Small intestine (tissue), 7 donors: ENCODE measurements around the gene AHRR. TPM values are rescaled to one million over a fixed set of nuclear protein-coding genes. Genes with fewer than 3 reads are reported as not detected.

Source experiments
- DNase-seq, 2 donors: peaks; one replicate each; pipeline versions ENCODE4 v3.0.0 to v3.0.0-alpha.2; 2013
- FAIRE-seq: peaks from 2 replicates; lab custom pipeline; 2012; peaks lifted over from hg19 to GRCh38; lab: Jason Lieb, UNC
- H3K27ac ChIP-seq, 3 donors: one replicate each; pipeline ENCODE4 v1.5.1; 2013; ENCODE audit warnings: low read length in 2 of 3, mild to moderate bottlenecking in 2 of 3, control low read depth in 1 of 3, inconsistent platforms in 1 of 3, low read depth in 1 of 3, moderate library complexity in 1 of 3
- H3K27me3 ChIP-seq, 3 donors: one replicate each; pipeline ENCODE4 v1.6.1; 2013; ENCODE audit warnings: low read length in 3 of 3, inconsistent platforms in 1 of 3; ENCODE audit not compliant: control insufficient read depth in 3 of 3, insufficient read depth in 3 of 3
- H3K36me3 ChIP-seq, 3 donors: one replicate each; pipeline ENCODE4 v1.6.1; 2013; ENCODE audit warnings: low read length in 3 of 3, inconsistent platforms in 1 of 3, low read depth in 1 of 3, mild to moderate bottlenecking in 1 of 3, moderate library complexity in 1 of 3; ENCODE audit not compliant: control insufficient read depth in 3 of 3, insufficient read depth in 2 of 3
- H3K4me1 ChIP-seq, 3 donors: one replicate each; pipeline ENCODE4 v1.6.1; 2013; ENCODE audit warnings: low read length in 2 of 3, inconsistent platforms in 1 of 3, low read depth in 1 of 3, mild to moderate bottlenecking in 1 of 3, moderate library complexity in 1 of 3; ENCODE audit not compliant: control insufficient read depth in 3 of 3, insufficient read depth in 2 of 3
- H3K4me3 ChIP-seq, 3 donors: one replicate each; pipeline ENCODE4 v1.5.1; 2013; ENCODE audit warnings: low read length in 3 of 3, control low read depth in 1 of 3, inconsistent platforms in 1 of 3, low read depth in 1 of 3, mild to moderate bottlenecking in 1 of 3, moderate library complexity in 1 of 3
- H3K9me3 ChIP-seq, 2 donors: one replicate each; pipeline ENCODE4 v1.6.1; 2013; ENCODE audit warnings: low read depth in 1 of 2, low read length in 1 of 2; ENCODE audit not compliant: control insufficient read depth in 2 of 2, insufficient read depth in 1 of 2
- WGBS, 3 donors: extraction: QIAGEN DNeasy Blood & Tissue Kit; methylation state at CpG; one replicate each; pipeline ENCODE4 v1.1.7; 2013; 5-methylcytosine and 5-hydroxymethylcytosine counted together
- polyA plus RNA-seq, 4 donors: library from polyadenylated mRNA; stranded (reverse) in 3 of 4; unstranded in 1 of 4; fragments of 200-250 nt in 3 of 4; fragments of 120-200 nt in 1 of 4; gene quantifications; one replicate each; pipeline versions ENCODE4 v1.2.1 to v1.2.3, GENCODE V29; 2013
- donor health status: healthy with polysubstance abuse.
- donor health status: control.
- donor health status: control.
- donor health status: Bipolar disorder and iron deficiency.
- donor health status: healthy.

The AHRR gene
- polyA plus RNA-seq, 4 donors = 0.22 to 2.6 (median 0.95) TPM

DNA sequence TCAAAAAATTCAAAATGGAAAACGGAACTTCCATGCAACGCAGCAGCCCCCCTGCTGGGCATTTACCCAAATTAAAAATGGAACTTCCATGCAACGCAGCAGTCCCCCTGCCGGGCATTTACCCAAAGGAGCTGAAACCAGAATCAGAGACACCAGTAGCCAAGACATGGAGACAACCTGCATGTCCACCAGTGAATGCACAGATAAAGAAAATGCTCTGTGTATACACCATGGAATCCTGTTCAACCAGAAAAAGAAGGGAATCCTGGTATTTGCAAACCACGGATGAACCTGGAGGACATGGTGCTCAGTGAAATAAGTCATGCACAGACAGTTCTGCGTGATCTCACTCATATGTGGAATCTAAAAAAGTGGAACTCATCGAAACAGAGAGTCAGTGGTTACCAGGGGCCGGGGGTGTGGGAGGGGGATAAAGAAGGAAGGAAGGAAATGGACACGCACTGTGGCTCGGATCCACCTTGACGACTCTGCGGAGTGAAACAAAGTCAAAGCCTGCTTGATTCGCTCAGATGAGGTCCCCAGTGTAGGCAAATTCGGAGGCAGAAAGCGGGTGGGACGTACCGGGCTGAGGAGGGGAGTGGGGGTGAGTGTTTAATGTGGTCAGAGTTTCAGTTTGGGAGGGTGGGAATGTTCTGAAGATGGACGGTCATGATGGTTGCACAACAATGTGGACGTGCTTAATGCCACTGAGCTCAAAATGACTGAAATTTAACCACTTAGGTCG lies 81.3 kb downstream of the AHRR start:
- FAIRE-seq (no peak), DNase-seq (no peak)
- 72 to 89% (median 77%) methylated on average over 20 of the region's 20 CpGs for WGBS, 3 donors
- Histone ChIP-seq H3K9me3 (no peaks in the 10 kb centered on the region), H3K36me3 (no peaks in the 10 kb centered on the region), H3K27me3 (peaks cover 0 to 13% (median 2%) of the 10 kb centered on the region in 3 donors), H3K4me1 (peaks cover 0 to 18% (median 0%) of the 10 kb centered on the region in 3 donors), H3K4me3 (no peak overlapping the region), H3K27ac (no peak overlapping the region)

GRCh38 chr5:403995-404394 lies 82.5 kb downstream of the AHRR start:
- 89 to 92% (median 90%) methylated on average over 11 of the region's 11 CpGs for WGBS, 3 donors
- no peaks in the 10 kb centered on the region for H3K9me3 ChIP-seq
- peaks cover 0 to 16% (median 0%) of the 10 kb centered on the region in 3 donors for H3K4me1 ChIP-seq
- H3K27ac ChIP-seq = no peak overlapping the region
- FAIRE-seq (no peak), DNase-seq (no peak)
- H3K27me3 ChIP-seq = peaks cover 0 to 13% (median 2%) of the 10 kb centered on the region in 3 donors
- no peak overlapping the region for H3K4me3 ChIP-seq
- H3K36me3 ChIP-seq = no peaks in the 10 kb centered on the region

GRCh38 chr5:404666-405241 lies 83.2 kb downstream of the AHRR start:
- H3K9me3 ChIP-seq = no peaks in the 10 kb centered on the region
- no peak for FAIRE-seq
- peaks cover 0 to 8% (median 2%) of the 10 kb centered on the region in 3 donors for H3K27me3 ChIP-seq
- no peak overlapping the region for H3K27ac ChIP-seq
- WGBS, 3 donors = 82 to 89% (median 84%) methylated on average over 12 of the region's 12 CpGs
- peaks cover 0 to 8% (median 0%) of the 10 kb centered on the region in 3 donors for H3K4me1 ChIP-seq
- H3K36me3 ChIP-seq = no peaks in the 10 kb centered on the region
- H3K4me3 ChIP-seq = no peak overlapping the region
- no peak for DNase-seq

DNA sequence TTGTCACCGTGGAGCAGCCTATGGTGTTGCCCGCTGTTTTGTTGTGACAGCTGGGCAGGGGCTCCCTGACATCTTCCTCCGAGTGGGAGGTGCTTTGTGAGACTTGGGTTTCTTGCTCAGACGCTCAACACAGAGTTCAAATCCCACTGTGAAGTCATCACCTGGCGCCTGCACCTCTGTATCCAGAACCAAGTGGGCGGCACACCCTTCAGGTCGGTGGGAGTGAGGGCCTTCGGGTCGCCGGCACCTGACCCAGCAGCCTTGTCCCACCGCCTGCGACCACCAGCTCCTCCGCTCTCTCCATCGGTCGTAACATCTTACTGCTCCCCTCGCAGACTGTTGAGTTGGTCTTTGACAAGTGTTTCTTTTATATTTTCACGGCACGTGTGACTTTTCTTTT lies 83.9 kb downstream of the AHRR start:
- Histone ChIP-seq H3K27ac (no peak overlapping the region), H3K36me3 (no peaks in the 10 kb centered on the region), H3K27me3 (peaks cover 0 to 4% (median 2%) of the 10 kb centered on the region in 3 donors), H3K4me3 (no peak overlapping the region), H3K4me1 (peaks cover 0 to 2% (median 0%) of the 10 kb centered on the region in 3 donors), H3K9me3 (no peaks in the 10 kb centered on the region)
- WGBS, 3 donors = 85 to 89% (median 86%) methylated on average over 18 of the region's 18 CpGs
- FAIRE-seq (no peak), DNase-seq (no peak)

GRCh38 chr5:406041-406440 lies 84.5 kb downstream of the AHRR start:
- H3K4me3 ChIP-seq = no peak overlapping the region
- no peaks in the 10 kb centered on the region for H3K4me1 ChIP-seq
- H3K36me3 ChIP-seq = no peaks in the 10 kb centered on the region
- no peak for FAIRE-seq
- no peak for DNase-seq
- no peak overlapping the region for H3K27ac ChIP-seq
- H3K9me3 ChIP-seq = no peaks in the 10 kb centered on the region
- 85 to 90% (median 85%) methylated on average over 9 of the region's 9 CpGs for WGBS, 3 donors
- H3K27me3 ChIP-seq = peaks cover 0 to 4% (median 0%) of the 10 kb centered on the region in 3 donors

DNA sequence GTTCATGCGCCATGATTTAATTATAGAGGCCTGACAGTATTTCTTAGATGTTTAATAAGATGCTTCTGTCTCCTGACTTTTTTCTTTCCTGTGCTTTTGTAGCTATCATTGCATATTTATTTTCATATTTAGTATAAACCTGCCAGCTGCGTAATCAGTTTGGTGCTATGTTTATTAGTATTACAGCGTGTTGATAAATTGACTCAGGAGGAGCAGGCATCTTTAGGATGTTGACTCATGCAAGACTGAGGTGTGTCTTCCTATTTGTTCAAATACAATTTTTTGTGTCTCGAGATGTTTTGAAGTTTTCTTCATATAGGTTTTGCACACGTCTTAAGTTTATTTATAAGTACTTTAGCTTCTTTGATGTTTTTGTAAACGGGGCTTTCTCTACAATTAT lies 85.5 kb downstream of the AHRR start:
- 73 to 78% (median 75%) methylated on average over 6 of the region's 6 CpGs for WGBS, 3 donors
- H3K27me3 ChIP-seq = peaks cover 0 to 4% (median 0%) of the 10 kb centered on the region in 3 donors
- no peak overlapping the region for H3K27ac ChIP-seq
- H3K4me3 ChIP-seq = no peak overlapping the region
- H3K36me3 ChIP-seq = no peaks in the 10 kb centered on the region
- no peaks in the 10 kb centered on the region for H3K9me3 ChIP-seq
- FAIRE-seq (no peak), DNase-seq (no peak)
- H3K4me1 ChIP-seq = no peaks in the 10 kb centered on the region

DNA sequence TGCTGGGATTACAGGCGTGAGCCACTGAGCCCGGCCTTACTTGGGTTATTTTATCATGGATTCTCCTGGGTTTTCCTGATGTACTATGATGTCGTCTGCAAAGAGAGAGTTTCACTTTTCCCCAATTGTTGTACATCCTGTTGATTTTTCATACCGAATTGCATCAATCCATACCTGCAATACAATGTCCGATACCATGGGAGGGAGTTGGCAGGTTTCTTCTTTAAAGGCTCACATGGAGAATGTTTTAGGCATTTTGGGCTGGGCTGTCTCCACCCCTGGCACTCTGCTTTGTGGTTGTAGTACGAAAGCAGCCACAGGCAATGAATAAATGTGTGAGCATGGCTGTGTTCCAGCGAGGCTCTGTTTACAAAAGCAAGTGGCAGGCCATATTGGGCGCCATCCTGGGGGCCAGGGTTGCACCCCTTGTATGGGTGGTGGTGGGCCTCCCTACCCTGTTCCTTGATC lies 86.3 kb downstream of the AHRR start:
- FAIRE-seq (no peak), DNase-seq (no peak)
- Histone ChIP-seq H3K36me3 (no peaks in the 10 kb centered on the region), H3K27ac (no peak overlapping the region), H3K4me1 (no peaks in the 10 kb centered on the region), H3K9me3 (no peaks in the 10 kb centered on the region), H3K27me3 (peaks cover 0 to 4% (median 0%) of the 10 kb centered on the region in 3 donors), H3K4me3 (no peak overlapping the region)
- 63 to 67% (median 66%) methylated on average over 8 of the region's 8 CpGs for WGBS, 3 donors

DNA sequence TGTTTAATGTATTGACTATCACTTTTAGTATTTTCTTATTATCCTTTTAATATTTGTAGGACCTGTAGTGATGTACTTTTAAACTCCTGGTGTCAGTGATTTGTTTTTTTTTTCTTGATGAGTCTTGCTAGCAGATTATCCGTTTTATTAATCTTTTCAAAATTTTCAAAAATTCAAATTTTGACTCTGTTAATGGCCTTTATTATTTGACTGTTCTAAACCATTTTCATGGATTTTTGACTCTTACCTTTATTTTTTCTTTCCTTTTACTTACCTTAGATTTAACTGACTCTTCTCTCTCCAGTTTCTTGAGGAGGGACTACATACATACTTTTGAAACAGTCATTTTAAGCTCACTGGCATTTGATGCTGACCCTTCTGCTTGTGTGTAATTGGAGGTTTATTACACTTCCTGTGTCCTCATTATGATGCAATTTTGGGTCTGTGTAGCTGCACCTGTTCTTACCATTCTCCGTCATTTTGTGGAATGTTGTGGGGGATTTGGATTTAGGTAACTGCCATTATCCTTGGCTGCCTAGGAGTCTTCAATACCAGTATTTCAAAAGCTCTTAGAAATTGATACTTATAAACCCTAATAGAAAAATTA lies 89.5 kb downstream of the AHRR start:
- Histone ChIP-seq H3K9me3 (peaks cover 0 to 5% of the 10 kb centered on the region in 2 donors), H3K36me3 (peaks cover 0 to 3% (median 0%) of the 10 kb centered on the region in 3 donors), H3K27me3 (no peaks in the 10 kb centered on the region), H3K4me3 (no peak overlapping the region), H3K27ac (no peak overlapping the region), H3K4me1 (peaks cover 0 to 16% (median 0%) of the 10 kb centered on the region in 3 donors)
- no peak for DNase-seq
- FAIRE-seq = no peak
- WGBS, 3 donors = 74 to 89% (median 76%) methylated on average over 2 of the region's 2 CpGs
